Right atrium auricular region (tissue), 2 donors: ENCODE data around the gene TNFAIP3. TPM values are rescaled to one million over a fixed set of nuclear protein-coding genes. Genes with fewer than 3 reads are reported as not detected.
A peak's percentile ranks its signal among the peaks of the same experiment; 100 is the strongest.

Experiments used
- DNase-seq: peaks from one replicate; pipeline ENCODE4 v3.0.0-alpha.2; 2019; ENCODE audit warnings: low spot score
- H3K27ac ChIP-seq, 2 donors: fragments of 200-600 bp; sonication (generic); 1 replicate in 1 of 2; 2 replicates in 1 of 2; pipeline ENCODE4 v1.5.1; 2016 to 2019
- H3K27me3 ChIP-seq, 2 donors: fragments of 200-600 bp; sonication (generic); one replicate each; pipeline versions ENCODE4 v1.5.1 to v1.6.0; 2017 to 2019
- H3K36me3 ChIP-seq: fragments of 200-600 bp; sonication (generic); one replicate; pipeline ENCODE4 v1.5.1; 2016
- H3K4me1 ChIP-seq, 2 donors: fragments of 200-600 bp; sonication (generic); one replicate each; pipeline versions ENCODE4 v1.5.1 to v1.6.0; 2017 to 2019
- H3K4me3 ChIP-seq, 2 donors: fragments of 200-600 bp; sonication (generic); 1 replicate in 1 of 2; 2 replicates in 1 of 2; pipeline ENCODE4 v1.5.1; 2017 to 2019; ENCODE audit warnings: mild to moderate bottlenecking in 1 of 2, moderate library complexity in 1 of 2
- H3K9me3 ChIP-seq, 2 donors: fragments of 200-600 bp; sonication (generic); one replicate each; pipeline ENCODE4 v1.5.1; 2019
- total RNA-seq, 2 donors: library from RNA; depleted of rRNA; stranded (reverse); fragments of >200 nt; gene quantifications; one replicate each; pipeline ENCODE4 v1.1.0, GENCODE V29; 2016
- TF ChIP-seq, protein P1 (sequence below), 2 donors: fragments of 200-600 bp; sonication (generic); IDR thresholded peaks; one replicate each; pipeline ENCODE4 v1.5.1; 2019; ENCODE audit warnings: antibody characterized with exemption in 2 of 2

The TNFAIP3 gene
- total RNA-seq, 2 donors from 2014 or later, result 8.5 to 14.5 TPM

DNA sequence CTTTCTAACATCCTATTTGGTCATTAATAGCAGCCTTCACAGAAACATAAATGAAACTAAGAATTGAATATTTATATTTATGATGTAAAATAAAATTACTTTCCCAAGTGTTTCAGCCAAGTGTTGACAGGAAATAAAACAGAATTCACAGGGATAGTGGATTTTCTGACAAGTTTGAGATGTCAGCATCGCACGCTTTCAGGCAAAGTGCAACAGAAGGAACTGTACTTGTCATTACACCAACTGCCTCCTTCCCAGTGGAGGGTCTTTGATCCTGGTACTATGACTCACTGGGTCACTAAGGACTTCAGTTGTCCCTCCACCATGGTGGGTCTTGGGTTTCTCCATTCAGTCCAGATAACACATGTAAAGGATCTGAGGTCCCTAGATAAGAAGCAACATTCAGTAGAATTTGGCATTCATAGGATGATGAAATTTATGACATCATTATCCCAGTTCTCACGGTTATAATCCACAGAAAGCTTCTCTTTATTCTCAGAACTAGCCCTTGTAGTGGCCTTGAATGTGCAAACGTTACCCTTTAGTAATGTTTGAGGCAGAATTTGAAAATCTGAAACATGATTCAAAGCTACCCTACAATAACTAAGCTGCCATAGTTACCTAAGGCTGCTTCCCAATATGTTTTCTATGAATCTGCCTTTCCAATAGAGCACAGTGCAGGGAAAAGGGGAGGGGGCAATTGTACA lies 3.8 kb upstream of the TNFAIP3 start:
- no peaks in the 10 kb centered on the region for H3K9me3 ChIP-seq
- H3K4me1 ChIP-seq, result peaks cover 0 to 6% of the 10 kb centered on the region in 2 donors
- H3K27me3 ChIP-seq, result no peaks in the 10 kb centered on the region
- H3K36me3 ChIP-seq, result no peaks in the 10 kb centered on the region
- TF ChIP-seq, protein P1, sequence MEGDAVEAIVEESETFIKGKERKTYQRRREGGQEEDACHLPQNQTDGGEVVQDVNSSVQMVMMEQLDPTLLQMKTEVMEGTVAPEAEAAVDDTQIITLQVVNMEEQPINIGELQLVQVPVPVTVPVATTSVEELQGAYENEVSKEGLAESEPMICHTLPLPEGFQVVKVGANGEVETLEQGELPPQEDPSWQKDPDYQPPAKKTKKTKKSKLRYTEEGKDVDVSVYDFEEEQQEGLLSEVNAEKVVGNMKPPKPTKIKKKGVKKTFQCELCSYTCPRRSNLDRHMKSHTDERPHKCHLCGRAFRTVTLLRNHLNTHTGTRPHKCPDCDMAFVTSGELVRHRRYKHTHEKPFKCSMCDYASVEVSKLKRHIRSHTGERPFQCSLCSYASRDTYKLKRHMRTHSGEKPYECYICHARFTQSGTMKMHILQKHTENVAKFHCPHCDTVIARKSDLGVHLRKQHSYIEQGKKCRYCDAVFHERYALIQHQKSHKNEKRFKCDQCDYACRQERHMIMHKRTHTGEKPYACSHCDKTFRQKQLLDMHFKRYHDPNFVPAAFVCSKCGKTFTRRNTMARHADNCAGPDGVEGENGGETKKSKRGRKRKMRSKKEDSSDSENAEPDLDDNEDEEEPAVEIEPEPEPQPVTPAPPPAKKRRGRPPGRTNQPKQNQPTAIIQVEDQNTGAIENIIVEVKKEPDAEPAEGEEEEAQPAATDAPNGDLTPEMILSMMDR (IDR thresholded peaks at IDR 0.05), result no peak
- no peak overlapping the region for H3K4me3 ChIP-seq
- DNase-seq, result no peak
- H3K27ac ChIP-seq, result peak overlapping the region; percentile 40 to 45

DNA sequence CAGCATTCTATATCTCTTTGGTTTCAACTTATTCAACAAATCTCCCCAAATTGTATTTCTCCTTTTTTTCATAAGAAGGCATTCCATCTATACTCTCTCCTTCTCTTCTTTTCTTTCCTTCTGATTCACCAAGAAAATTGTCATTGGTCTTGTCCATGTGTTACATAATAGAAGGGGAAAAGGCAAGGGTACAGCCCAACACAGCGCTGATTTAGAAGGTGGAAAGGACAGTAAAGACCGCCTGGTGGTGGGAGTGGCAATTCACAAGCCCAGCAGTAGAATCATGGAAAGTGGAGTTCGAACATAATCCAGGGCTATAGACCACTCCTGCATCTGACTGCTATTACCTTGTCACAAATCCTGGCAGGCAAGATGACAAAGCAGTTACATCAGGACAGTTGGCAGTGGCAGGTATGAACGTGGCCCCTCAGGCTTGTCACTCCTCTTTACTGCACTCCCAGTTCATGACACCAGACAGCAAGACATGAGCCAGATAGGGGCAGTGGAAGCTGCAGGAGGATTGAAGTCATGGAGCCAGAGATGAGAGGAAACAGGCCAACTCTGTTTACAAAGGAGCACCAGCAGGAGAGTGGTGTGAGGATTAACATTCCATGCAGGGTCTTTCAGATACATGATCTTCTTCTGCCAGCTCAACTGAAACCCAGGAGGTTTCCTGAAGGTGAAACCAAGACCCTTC lies 2.1 kb upstream of the TNFAIP3 start:
- no peak for DNase-seq
- Histone ChIP-seq H3K36me3 (no peaks in the 10 kb centered on the region), H3K4me1 (peaks cover 0 to 18% of the 10 kb centered on the region in 2 donors), H3K9me3 (no peaks in the 10 kb centered on the region), H3K27me3 (no peaks in the 10 kb centered on the region), H3K27ac (no peak overlapping the region), H3K4me3 (no peak overlapping the region)
- TF ChIP-seq, protein P1 (IDR thresholded peaks at IDR 0.05), result no peak

DNA sequence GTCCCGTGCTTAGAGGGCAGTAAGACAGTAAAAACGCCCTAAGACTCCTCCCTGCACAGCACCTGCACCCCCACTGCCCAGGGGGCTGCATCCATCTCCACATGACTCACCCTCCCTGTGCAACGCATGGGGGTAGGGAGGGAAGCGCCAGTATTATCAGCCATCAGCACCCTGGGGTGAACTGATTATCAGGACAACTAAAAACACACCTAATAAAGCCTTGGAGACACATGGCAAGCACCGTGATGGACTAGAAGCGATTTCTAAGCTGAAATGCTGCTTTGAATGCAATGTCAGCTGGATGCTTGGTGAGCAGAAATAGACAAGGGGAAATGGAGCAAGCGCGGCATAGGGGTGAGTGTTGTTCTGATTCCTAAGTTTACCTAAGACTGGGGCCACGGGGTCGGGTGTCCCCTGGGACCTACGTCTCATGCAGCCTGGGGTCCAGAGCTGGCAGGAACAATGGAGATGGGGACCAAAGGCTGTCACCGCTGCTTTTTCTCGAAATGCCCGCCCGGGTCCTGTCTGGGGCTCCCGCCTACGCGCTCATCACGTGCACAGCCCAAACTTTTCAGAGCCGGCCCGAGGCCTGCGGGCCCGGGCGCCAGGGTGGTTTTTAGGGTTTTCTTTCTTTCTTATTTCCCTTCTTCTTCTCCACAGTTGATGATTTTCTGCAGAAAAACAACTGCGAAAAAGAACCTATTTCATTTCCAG lies 702 bp upstream of the TNFAIP3 start:
- DNase-seq, result no peak
- TF ChIP-seq, protein P1 (IDR thresholded peaks at IDR 0.05), result no peak
- H3K4me1 ChIP-seq, result peaks cover 0 to 27% of the 10 kb centered on the region in 2 donors

DNA sequence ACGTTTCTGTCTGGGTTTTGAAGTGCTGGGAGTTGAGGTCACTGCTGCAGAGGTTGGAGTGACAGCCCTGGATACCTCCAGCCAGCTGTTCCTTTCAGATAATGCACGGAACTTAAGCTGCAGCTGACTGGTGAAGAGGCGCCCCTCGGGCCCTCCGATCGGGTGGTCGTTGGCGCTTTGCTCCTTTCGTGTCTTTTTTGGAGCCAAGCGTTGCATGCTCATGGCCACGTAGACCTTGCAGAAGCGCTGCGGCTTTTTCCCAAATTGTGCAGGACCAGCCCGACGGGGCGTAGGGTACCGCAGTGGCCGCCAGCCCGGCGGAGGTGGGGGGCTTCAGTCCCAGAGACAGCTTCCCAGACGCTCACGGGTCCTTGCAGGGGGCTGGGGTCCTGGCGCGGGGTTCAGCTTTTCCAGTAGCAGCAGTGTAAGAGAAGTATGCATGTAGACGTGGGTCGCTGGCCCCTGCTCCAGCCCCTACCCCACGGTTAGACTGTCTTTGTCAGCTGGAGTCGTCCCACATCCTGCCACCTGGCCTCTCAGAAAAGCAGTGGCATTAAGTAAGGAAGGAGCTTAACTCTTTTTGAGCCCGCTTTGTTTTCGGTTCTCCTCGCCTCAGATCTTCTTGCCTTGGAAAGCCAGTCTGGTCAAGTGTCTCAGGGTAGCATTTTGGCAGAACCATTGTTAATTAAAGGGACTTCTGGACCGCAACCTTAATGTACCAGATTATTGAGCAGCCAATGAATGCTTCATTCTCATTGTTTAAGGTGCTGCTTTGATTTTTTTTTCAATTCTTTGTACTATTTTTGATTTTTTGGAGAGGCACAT lies 838 bp downstream of the TNFAIP3 start:
- no peak for DNase-seq
- TF ChIP-seq, protein P1 (IDR thresholded peaks at IDR 0.05), result no peak
- Histone ChIP-seq H3K36me3 (no peaks in the 10 kb centered on the region), H3K27ac (peak overlapping the region; percentile 81 to 89), H3K4me1 (peaks cover 0 to 41% of the 10 kb centered on the region in 2 donors), H3K27me3 (no peaks in the 10 kb centered on the region), H3K9me3 (no peaks in the 10 kb centered on the region), H3K4me3 (peak overlapping the region; percentile 89 to 93)

More for the DNA sequence above, 702 bp upstream of the TNFAIP3 start:
- Histone ChIP-seq H3K27ac (peak overlapping the region; percentile 78 to 81), H3K9me3 (no peaks in the 10 kb centered on the region), H3K36me3 (no peaks in the 10 kb centered on the region), H3K4me3 (peak overlapping the region; percentile 60 to 89), H3K27me3 (no peaks in the 10 kb centered on the region)
